IPS-18a (cell line): ENCODE measurements around the gene TBC1D17.

ENCODE experiments used
- H3K27ac ChIP-seq: one replicate; pipeline ENCODE4 v1.5.1; 2013; ENCODE audit warnings: low read length
- H3K27me3 ChIP-seq: one replicate; pipeline ENCODE4 v1.6.1; 2013; ENCODE audit warnings: mild to moderate bottlenecking, low read length; ENCODE audit not compliant: control insufficient read depth, insufficient read depth
- H3K36me3 ChIP-seq: one replicate; pipeline ENCODE4 v1.6.1; 2013; ENCODE audit warnings: low read depth, low read length; ENCODE audit not compliant: control insufficient read depth
- H3K4me1 ChIP-seq: one replicate; pipeline ENCODE4 v1.6.1; 2013; ENCODE audit warnings: low read depth, low read length; ENCODE audit not compliant: control insufficient read depth
- H3K4me3 ChIP-seq: one replicate; pipeline ENCODE4 v1.5.1; 2013; ENCODE audit warnings: low read length
- H3K9ac ChIP-seq: one replicate; pipeline ENCODE4 v1.6.1; 2013; ENCODE audit warnings: mild to moderate bottlenecking, low read length, moderate library complexity
- H3K9me3 ChIP-seq: one replicate; pipeline ENCODE4 v1.6.1; 2013; ENCODE audit warnings: low read depth, low read length; ENCODE audit not compliant: control insufficient read depth

The TBC1D17 gene

GRCh38 chr19:49930483-49931011 is 53.0 kb downstream of the TBC1D17 start:
- H3K9ac ChIP-seq: peak overlapping the region; percentile 51
- H3K4me3 ChIP-seq: peak overlapping the region; percentile 87
- no peaks in the 10 kb centered on the region for H3K9me3 ChIP-seq
- no peak overlapping the region for H3K27ac ChIP-seq
- H3K27me3 ChIP-seq: no peaks in the 10 kb centered on the region
- peaks cover 6% of the 10 kb centered on the region for H3K4me1 ChIP-seq
- H3K36me3 ChIP-seq: peaks cover 20% of the 10 kb centered on the region

GRCh38 chr19:49931293-49932040 is 54.0 kb downstream of the TBC1D17 start:
- Histone ChIP-seq H3K4me3 (no peak overlapping the region), H3K27ac (no peak overlapping the region), H3K36me3 (peaks cover 13% of the 10 kb centered on the region)

GRCh38 chr19:49932041-49932451 is 54.5 kb downstream of the TBC1D17 start:
- H3K27ac ChIP-seq: no peak overlapping the region
- peaks cover 6% of the 10 kb centered on the region for H3K4me1 ChIP-seq
- peaks cover 7% of the 10 kb centered on the region for H3K36me3 ChIP-seq
- H3K4me3 ChIP-seq: no peak overlapping the region
- no peaks in the 10 kb centered on the region for H3K27me3 ChIP-seq
- no peak overlapping the region for H3K9ac ChIP-seq
- H3K9me3 ChIP-seq: no peaks in the 10 kb centered on the region

More at GRCh38 chr19:49931293-49932040, 54.0 kb downstream of the TBC1D17 start:
- no peaks in the 10 kb centered on the region for H3K27me3 ChIP-seq
- no peak overlapping the region for H3K9ac ChIP-seq
- H3K9me3 ChIP-seq: no peaks in the 10 kb centered on the region
- H3K4me1 ChIP-seq: peaks cover 6% of the 10 kb centered on the region

DNA sequence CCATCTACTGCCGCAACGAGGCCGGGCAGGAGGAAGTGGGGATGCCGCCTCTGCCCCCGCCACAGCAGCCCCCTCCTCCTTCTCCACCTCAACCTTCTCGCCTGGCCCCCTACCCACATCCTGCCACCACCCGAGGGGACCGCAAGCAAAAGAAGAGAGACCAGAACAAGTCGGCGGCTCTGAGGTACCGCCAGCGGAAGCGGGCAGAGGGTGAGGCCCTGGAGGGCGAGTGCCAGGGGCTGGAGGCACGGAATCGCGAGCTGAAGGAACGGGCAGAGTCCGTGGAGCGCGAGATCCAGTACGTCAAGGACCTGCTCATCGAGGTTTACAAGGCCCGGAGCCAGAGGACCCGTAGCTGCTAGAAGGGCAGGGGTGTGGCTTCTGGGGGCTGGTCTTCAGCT is 55.2 kb downstream of the TBC1D17 start:
- peaks cover 2% of the 10 kb centered on the region for H3K4me1 ChIP-seq
- no peak overlapping the region for H3K9ac ChIP-seq
- H3K4me3 ChIP-seq: no peak overlapping the region
- H3K9me3 ChIP-seq: no peaks in the 10 kb centered on the region
- no peaks in the 10 kb centered on the region for H3K27me3 ChIP-seq
- H3K27ac ChIP-seq: no peak overlapping the region
- peaks cover under 1% of the 10 kb centered on the region for H3K36me3 ChIP-seq

GRCh38 chr19:49933643-49934042 is 56.1 kb downstream of the TBC1D17 start:
- Histone ChIP-seq H3K4me1 (no peaks in the 10 kb centered on the region), H3K4me3 (no peak overlapping the region), H3K36me3 (no peaks in the 10 kb centered on the region), H3K9me3 (no peaks in the 10 kb centered on the region), H3K9ac (no peak overlapping the region), H3K27me3 (no peaks in the 10 kb centered on the region), H3K27ac (no peak overlapping the region)

DNA sequence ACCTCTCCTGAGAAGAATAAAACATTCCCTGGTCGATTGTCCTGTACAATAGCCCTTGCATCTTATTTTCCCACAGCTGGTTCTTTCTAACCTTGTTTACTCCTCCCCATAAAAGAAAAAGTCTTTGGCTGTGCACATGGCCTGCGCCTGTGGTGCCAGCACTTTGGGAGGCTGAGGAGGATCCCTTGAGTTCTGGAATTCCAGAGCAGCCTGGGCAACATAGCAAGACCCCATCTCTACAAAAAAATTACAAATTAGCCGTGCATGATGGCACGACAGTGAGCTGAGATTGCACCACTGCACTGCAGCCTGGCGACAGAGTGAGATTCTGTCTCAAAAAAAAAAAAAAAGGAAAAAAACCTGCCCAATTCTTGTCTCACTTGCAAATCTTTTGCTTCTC is 59.0 kb downstream of the TBC1D17 start:
- Histone ChIP-seq H3K4me3 (no peak overlapping the region), H3K9ac (no peak overlapping the region), H3K27me3 (no peaks in the 10 kb centered on the region)

DNA sequence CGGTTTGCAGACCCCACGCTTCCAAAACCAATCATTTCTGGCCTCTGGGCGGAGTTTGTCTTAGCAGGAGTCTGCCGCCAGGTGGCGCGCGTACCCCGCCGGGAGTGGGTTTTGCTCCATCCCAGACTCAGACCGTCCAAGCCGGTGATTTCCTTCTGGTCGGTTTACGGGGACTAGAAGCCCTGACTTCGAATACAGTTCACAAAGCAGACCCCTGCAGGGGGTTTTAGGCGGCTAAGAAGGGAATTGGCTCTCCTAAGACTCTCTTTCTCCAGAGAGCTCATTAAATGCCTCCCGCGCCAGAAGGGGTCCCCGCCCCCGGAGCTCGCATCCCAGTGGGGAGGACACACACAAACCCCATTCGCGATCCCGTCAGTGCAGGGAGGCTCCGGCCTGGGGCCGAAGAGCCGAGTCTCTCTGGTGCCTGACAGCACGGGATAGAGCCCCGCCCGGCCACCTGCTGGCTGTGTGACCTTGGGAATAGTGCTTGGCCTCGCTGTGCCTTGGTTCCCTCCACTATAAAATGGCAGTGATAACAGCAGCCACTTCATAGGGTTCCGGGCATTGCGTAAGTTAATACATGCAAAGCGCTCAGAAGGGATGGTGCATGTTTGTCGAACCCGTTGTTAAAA is 60.4 kb downstream of the TBC1D17 start:
- H3K4me1 ChIP-seq: no peaks in the 10 kb centered on the region
- peak overlapping the region; percentile 38 for H3K4me3 ChIP-seq
- no peak overlapping the region for H3K9ac ChIP-seq

More for the DNA sequence above, 59.0 kb downstream of the TBC1D17 start:
- H3K27ac ChIP-seq: no peak overlapping the region
- H3K36me3 ChIP-seq: no peaks in the 10 kb centered on the region
- no peaks in the 10 kb centered on the region for H3K4me1 ChIP-seq
- no peaks in the 10 kb centered on the region for H3K9me3 ChIP-seq

More for the DNA sequence above, 60.4 kb downstream of the TBC1D17 start:
- no peaks in the 10 kb centered on the region for H3K36me3 ChIP-seq
- H3K9me3 ChIP-seq: no peaks in the 10 kb centered on the region
- H3K27ac ChIP-seq: no peak overlapping the region
- no peaks in the 10 kb centered on the region for H3K27me3 ChIP-seq
